Stimulated activated CD4-positive, alpha-beta T cell treated with anti-CD3 and anti-CD28 coated beads, Interleukin-4, amount 100 ng/mL, for 48 hours (primary cell): ENCODE measurements around the gene HOXB5.

ENCODE experiments used
- DNase-seq, 2 donors: peaks; one replicate each; pipeline ENCODE4 v3.0.0-alpha.2; 2020; ENCODE audit warnings: low read depth in 2 of 2

The HOXB5 gene

GRCh38 chr17:48603959-48604769, 10.6 kb upstream of the HOXB5 start:
- no peak for DNase-seq

DNA sequence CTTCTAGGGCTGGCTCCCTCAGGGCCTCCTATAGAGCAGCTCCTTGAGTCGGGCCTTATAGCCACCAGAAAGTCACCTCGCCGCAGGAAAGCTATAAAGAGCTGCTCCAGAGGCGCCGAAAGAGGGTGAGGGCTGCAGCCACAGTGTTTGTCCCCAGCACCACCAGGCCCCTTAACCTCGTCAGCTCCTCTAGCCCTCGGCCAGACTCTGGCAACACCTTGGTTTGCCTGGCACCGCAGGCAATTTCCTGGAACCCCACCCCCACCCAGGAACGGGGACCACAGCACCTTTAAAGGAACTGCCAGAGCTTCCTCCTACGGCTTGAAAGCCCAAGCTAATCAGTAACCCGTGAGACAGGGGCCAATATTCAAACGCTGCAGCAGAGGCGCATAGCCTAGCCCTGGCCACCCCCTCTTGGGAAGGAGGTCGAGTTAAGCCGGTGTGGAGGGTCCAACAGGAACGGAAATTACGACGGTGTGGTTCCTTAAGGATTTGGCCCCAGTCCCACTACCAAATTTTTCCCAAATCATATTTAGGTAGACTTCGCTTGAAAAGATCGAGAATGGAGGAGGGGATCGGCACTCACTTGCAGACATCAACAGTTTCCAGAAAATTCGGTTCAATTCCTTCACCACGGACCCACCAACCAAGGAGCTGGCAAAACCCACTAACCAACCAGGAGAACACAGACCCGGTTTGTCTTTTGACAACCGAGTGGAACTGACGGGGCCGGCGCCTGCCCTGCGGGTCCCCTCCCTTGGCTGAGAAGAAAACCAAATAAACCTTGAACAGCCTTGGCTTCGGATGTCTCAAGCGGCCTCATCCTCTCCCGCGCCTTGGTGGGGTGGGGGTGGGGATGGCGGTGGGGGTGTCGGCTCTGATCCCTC, 8.2 kb upstream of the HOXB5 start:
- DNase-seq, result no peak

- DNase-seq, result no peak
Measured at GRCh38 chr17:48601207-48601538, 7.6 kb upstream of the HOXB5 start.

- DNase-seq, result no peak
Measured at GRCh38 chr17:48600244-48601098, 6.9 kb upstream of the HOXB5 start.

DNA sequence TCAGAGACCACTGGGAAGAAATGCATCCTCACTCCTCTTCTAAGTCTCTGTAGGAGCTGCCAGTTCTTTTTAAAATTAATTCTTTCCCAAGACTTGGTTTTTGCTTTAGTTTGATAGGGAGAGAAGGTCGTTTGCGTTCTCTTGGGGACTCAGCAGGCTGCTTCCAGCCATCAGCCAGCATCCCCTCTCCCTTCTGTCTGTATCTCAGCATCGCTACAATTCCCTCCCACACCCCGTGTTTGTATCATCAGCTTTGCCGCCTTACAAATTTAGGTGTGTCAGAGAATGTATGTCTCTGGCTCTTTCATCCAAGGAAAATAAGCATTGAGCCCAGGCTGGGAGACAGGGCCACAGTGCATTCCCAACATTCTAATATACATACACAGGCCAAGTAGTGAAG, 5.8 kb upstream of the HOXB5 start:
- no peak for DNase-seq

- DNase-seq, result no peak
Measured at GRCh38 chr17:48598736-48599135, 5.2 kb upstream of the HOXB5 start.

DNA sequence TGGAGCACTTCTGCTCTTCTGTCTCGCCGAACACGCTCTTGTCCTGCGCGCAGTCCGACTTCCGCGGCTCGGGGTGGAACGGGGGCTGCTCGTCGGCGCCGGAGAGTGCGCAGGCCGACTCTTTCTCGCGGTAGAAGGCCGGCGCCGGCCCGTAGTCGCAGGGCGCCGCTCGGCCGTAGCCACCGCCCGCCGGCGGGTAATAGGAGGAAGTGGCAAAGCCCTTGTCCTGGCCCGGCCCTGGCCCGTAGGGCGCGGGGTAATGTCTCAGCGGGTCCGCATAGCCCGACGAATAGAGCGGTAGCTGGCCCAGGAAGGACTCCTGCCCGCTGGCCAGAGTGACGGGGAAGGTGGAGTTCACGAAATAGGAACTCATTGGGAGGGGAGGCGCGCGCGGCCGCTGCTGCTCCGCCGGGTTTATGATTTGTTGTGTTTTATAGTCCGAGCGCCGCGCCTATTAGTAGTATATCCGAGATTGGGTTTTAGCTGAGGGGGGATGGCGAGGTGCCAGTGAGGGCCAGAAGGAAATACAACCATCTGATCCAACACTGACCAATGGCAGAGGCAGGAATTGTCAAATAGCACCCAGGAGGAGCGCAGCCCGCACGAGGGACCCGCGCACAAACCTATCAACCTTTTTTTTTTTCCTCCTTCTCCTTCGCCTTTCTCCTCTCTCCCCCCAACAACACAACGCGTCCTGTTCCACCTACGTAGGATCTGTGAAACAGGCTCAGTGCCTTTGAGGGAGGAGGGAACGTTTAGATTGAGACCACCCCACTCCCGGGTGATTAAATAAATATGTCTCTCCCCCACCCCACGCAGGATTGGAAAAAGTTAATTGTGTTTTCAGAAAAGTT, 4.4 kb upstream of the HOXB5 start:
- DNase-seq, result no peak

DNA sequence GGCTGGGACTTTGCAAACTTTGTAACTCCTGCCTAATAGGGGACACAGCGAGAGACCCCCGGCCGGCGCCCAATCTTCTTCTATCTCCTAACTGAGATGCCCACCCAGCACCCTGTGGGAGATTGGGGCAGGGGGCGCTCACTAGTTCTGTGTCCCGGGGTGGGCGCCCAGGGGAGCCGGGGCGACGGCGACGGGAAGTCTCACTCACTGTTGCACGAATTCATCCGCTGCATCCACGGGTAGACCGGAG, 3.9 kb upstream of the HOXB5 start:
- DNase-seq, result no peak

GRCh38 chr17:48596735-48597527, 3.4 kb upstream of the HOXB5 start:
- DNase-seq, result no peak

- DNase-seq, result no peak
Measured at GRCh38 chr17:48596000-48596734, 2.6 kb upstream of the HOXB5 start.

- no peak for DNase-seq
Measured at GRCh38 chr17:48595278-48595999, 1.9 kb upstream of the HOXB5 start.

- no peak for DNase-seq
Measured at GRCh38 chr17:48594538-48595277, 1.1 kb upstream of the HOXB5 start.

GRCh38 chr17:48593840-48594537, 410 bp upstream of the HOXB5 start:
- peak; percentile 76 to 77 for DNase-seq

GRCh38 chr17:48592577-48592976, 1.0 kb downstream of the HOXB5 start:
- no peak for DNase-seq

GRCh38 chr17:48592057-48592514, 1.5 kb downstream of the HOXB5 start:
- DNase-seq, result no peak

DNA sequence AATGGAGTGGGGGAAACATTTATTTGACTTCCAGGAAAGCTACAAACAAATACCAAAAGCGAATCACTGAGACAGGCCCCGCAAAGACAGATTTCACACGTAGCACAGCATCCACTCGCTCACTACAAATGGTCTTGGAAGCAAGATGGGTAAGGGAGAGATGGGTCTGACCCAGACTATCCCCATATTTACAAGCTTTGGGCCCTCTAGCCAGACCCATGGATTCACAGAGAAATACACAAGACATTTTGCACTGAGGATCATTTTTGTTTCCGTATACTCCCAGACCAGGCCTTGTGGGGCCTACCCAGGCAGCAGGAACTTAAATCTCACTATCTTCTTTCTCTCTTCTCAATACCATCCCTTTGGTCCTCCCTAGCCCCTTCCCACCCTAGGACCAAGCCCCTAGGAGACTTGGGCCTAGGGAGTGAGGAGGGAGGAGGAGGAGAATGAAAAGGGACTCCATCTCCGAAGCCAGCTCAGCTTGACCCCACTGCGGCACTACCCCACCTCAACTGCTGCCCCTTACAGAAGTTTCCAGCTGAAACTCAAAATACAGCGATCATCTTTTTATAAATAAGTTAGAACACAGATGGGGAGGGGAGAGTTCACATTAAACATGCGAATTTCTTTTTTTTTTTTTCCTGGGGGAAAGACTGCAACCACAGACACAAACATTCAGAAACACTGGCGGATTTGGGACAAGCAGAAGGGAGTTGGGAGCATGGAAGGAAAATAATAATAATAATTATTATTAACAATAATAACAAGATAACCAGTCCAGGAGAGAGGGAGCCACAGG, 2.1 kb downstream of the HOXB5 start:
- DNase-seq, result no peak

GRCh38 chr17:48590607-48591161, 2.9 kb downstream of the HOXB5 start:
- no peak for DNase-seq
